ENCODE results near the gene OCA2.

Gene OCA2

DNA sequence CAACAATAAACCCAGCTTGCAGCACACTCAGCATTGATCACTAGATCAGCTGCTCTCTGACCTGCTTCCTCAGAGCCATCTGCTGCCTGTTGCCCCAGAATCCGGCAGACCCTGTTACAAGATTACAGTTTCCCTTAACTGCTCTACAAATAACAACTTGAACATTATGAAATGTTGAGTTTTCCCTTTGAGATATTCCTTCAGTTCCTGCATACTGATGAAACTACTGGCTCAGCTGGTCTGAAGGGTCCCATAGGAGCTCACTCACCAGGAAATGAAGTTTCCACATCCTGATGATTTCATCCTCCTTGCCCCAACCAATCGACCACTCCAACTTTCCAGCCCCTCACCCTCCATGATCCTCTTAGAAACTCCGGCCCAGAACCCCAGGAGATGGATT is 281.9 kb downstream of the OCA2 start:
- DNase-seq (ENCODE audit: low read depth in 2 of 2) = no peak

- no peak for DNase-seq (ENCODE audit: low read depth in 2 of 2)
Observed at GRCh38 chr15:27816790-27817189, 282.3 kb downstream of the OCA2 start.

DNA sequence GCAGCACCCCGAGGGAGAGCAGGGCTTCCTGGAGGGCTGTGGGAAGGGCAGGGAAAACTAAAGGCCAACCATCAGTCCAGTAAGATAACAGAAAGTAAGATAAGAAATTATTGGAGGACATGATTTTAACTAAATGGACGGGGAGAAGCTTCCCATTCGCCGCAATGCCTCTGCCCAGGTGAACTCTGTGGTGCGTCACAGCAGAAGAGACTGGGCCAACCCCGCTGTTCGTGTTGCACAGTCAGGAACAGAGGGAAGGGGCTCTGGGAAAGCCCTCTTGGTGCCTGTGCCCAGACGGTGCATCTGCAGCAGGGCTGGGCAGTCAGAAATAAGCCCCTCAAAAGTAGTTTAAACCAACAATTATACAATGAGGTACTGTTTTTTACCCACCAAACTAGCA is 284.1 kb downstream of the OCA2 start:
- DNase-seq (ENCODE audit: low read depth in 2 of 2) = no peak

- DNase-seq (ENCODE audit: low read depth in 2 of 2) = no peak
Observed at GRCh38 chr15:27813139-27813538, 286.0 kb downstream of the OCA2 start.

DNA sequence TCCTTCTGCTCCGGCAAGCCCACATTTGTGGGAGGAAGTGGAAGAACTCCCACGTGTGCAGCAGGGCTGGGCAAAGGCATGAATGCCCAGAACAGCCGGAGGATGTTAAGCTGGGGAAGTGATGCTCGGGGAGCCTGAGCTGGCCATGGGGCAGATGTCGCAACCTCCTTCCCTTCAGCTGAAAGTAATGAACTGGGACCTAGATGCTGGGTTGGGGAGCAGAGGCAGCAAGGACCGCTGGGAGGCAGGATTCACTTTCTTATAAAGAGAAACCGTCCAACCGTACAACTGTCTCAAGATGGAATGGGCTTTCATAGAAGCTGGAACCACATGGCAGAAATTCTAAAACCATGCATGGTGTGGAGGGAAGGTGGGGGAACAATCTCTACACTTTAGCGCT is 290.9 kb downstream of the OCA2 start:
- DNase-seq (ENCODE audit: low read depth in 2 of 2) = no peak

GRCh38 chr15:27807335-27807734 is 291.8 kb downstream of the OCA2 start:
- no peak for DNase-seq (ENCODE audit: low read depth in 2 of 2)

- DNase-seq (ENCODE audit: low read depth in 2 of 2) = no peak
Observed at GRCh38 chr15:27806396-27806795, 292.7 kb downstream of the OCA2 start.

GRCh38 chr15:27805261-27806220 is 293.6 kb downstream of the OCA2 start:
- no peak for DNase-seq (ENCODE audit: low read depth in 2 of 2)

- no peak for DNase-seq (ENCODE audit: low read depth in 2 of 2)
Observed at GRCh38 chr15:27804569-27805260, 294.4 kb downstream of the OCA2 start.

- DNase-seq (ENCODE audit: low read depth in 2 of 2) = no peak
Observed at GRCh38 chr15:27798807-27799206, 300.3 kb downstream of the OCA2 start.

DNA sequence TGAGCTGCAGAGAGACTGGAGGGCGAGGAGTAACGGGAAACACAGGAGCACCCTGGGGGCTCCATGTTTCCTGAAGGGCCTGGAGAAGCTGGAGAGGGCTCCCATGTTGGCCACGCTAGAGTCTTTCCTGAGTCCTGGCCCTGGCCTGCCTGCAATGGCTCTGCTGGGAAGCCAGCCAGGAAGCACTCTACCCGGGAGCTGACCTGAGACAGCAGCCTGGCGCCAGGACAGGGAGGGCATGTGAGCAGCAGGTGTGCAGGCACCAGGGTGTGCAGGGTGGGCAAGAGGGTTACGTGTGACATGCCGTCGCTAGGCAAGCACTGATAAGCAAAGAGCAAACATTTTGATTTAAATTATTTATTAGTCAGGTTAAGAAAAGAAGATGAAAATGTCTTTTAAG is 301.4 kb downstream of the OCA2 start:
- DNase-seq (ENCODE audit: low read depth in 2 of 2) = no peak

DNA sequence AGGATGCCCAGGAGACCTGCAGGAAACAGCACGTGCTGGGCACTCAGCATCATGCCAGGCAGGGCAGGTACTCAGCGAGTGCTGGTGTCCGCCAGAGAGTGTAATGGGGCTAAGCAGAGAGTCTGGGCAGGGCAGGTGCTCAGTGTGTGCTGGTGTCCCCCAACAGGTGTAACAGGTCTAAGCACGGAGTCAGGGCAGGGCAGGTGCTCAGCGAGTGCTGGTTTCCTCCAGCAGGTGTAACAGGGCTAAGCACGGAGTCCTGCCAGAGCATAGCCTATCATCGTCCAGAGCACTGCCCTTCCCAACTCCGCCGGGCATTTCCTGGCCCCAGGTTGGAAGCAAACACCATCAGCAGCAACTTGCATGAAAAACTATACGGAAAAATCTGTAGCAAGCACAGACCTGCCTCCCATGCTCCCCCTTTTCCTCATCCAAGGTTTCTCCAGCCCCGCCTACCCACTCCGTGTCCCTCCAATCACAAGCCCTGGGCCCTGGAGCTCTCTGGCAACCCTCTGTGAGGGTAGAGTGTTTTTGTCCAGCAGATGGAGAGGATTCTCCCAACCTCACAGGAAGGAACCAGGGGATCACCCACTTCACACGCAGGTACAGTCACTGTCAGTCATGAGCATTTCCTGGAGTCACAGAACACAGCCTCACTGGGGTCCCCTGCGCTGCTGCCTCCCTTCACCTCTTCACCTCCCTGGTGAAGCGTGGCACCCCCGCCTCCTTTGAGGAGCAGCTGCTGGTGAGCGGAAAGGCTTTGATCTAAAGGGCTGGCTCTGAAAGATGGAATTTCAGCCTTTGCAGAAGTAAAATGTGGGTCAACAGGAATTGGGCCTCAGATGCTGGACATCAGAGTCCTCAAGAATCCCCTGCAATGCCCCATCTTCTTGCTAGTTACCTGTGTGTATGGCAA is 302.5 kb downstream of the OCA2 start:
- no peak for DNase-seq (ENCODE audit: low read depth in 2 of 2)

DNA sequence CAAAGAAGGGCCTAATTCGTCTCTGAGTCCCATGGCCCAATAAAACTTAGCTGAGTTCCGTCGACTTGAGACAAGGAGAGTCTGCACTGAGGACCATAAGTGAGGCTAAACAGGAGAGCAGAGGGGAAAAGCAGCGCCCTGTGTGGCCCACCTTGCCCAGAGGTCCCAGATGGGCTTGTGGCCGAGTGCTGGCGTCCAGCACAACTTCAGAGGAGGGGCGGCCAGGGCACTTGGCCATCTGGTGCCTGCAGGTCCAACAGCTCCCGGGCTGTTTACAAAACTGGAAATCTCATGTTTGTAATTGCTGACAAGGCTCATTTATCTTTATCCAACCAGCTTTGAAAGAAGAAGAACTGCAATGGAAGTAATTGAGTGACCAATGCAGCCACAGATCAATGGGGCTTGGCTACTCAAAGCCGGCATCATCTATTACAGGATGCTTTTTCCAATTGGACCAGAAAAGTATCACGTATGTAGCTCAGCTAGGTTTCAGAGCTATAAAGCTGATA is 306.3 kb downstream of the OCA2 start:
- no peak for DNase-seq (ENCODE audit: low read depth in 2 of 2)

- no peak for DNase-seq (ENCODE audit: low read depth in 2 of 2)
Observed at GRCh38 chr15:27790270-27790669, 308.8 kb downstream of the OCA2 start.

DNA sequence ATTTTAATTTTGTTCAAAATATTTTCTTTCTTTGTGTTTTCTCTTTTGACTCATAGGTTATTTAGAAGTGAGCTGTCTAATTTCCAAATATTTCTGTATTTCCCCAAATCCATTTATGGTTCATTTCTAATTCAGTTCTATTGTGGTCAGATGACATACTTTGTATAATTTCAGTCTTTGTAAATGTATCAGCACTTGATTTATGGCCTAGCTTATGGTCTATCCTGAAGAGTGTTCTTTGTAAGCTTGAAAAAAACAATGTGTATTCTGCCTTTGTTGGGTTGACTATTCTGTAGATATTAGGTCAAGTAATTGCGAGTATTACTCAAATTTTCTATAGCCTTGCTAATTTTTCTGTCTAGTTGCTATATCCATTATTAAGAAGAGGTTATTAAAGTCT is 311.2 kb downstream of the OCA2 start:
- no peak for DNase-seq (ENCODE audit: low read depth in 2 of 2)

DNA sequence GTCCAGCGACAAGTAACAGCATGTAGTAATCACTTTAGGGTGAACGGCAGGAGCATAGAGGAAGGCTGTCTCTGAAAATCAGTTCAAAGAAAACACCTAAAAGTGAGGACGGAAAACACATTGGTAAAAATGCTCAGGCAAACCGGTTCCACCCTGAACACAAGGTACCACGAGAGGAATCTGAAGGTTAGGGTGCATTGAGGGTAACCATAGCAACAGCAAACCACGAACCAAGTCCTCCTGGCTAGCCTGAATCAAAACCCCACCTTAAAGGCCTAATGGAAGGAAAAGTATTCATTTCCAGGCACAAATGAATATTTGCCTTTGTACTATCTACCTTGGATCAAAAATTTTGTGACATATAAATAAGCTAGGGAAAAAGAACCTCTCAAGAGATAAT is 315.0 kb downstream of the OCA2 start:
- DNase-seq (ENCODE audit: low read depth in 2 of 2) = no peak

GRCh38 chr15:27783678-27784077 is 315.4 kb downstream of the OCA2 start:
- no peak for DNase-seq (ENCODE audit: low read depth in 2 of 2)

GRCh38 chr15:27782125-27782524 is 317.0 kb downstream of the OCA2 start:
- no peak for DNase-seq (ENCODE audit: low read depth in 2 of 2)

DNA sequence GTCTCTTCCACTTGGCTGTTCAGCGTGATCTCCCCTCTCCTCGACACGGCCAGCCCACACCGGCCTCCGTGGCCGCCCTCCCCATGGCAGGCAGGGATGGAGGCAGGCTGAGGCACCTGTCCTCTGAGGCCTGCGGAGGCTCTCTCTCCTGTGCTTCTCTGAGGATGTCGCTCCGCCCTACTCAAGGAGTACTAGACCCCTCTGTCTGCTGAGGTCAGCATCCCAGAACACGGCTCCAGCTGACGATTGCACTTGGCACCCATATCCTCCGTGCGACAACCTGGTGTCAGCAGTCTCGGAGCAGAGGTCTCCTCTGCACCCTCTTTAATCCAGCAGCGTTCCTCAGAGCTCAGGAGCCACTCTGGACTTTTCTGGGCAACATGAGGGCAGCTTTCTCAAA is 322.6 kb downstream of the OCA2 start:
- no peak for DNase-seq (ENCODE audit: low read depth in 2 of 2)

DNA sequence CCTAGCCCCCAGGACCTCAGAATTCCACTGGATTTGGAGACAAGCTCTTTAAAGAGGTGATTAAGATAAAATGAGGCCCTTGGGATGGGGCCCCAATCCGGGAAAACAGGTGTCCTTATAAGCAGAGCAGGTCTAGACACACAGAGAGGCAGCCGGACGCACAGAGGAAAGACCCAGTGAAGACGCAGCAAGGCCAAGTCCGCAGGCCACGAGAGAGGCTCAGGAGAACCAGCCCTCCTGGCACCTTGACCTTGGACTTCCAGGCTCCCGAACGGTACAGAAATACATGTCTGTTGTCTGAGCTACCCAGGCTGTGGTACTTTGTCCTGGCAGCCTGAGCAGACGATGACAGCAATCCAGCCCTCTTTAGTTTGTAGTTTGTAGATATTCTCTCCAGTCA is 324.5 kb downstream of the OCA2 start:
- DNase-seq (ENCODE audit: low read depth in 2 of 2) = no peak

- no peak for DNase-seq (ENCODE audit: low read depth in 2 of 2)
Observed at GRCh38 chr15:27774191-27774590, 324.9 kb downstream of the OCA2 start.

DNA sequence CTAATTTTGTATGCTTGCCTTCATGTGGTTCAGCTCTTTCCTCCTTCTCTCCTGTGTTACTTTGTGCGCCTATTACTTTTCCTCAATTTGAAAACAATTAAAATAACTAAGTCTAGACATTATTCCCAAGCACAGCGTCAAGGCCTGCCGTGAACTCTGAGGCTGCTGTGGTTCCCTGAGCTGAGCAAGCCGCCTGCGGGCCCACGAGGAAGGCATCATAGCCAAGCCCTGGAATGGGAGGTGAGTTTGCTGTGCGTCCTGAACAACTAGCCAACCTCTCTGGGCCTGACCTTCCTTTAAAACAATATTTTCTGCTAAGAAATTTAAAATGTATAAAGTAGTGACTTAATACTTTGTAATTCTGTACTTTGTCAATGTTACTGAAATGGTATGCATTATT is 327.2 kb downstream of the OCA2 start:
- no peak for DNase-seq (ENCODE audit: low read depth in 2 of 2)
